Hematopoietic multipotent progenitor cell treated with erythropoietin and hydrocortisone succinate and interleukin-3 and kit ligand, for 15 days (in vitro differentiated cells): Measurements from ENCODE around the gene PTPRM.

ENCODE experiments used
- DNase-seq: peaks from one replicate; pipeline ENCODE4 v3.0.0-alpha.2; 2015; ENCODE audit warnings: low spot score

PTPRM gene

GRCh38 chr18:7626922-7627440 is 59.9 kb downstream of the PTPRM start:
- DNase-seq = no peak

GRCh38 chr18:7629416-7629815 is 62.3 kb downstream of the PTPRM start:
- no peak for DNase-seq

GRCh38 chr18:7630731-7631442 is 63.8 kb downstream of the PTPRM start:
- DNase-seq = no peak

GRCh38 chr18:7632152-7633098 is 65.3 kb downstream of the PTPRM start:
- DNase-seq = no peak

GRCh38 chr18:7633171-7633570 is 66.1 kb downstream of the PTPRM start:
- DNase-seq = no peak

GRCh38 chr18:7635948-7636347 is 68.8 kb downstream of the PTPRM start:
- DNase-seq = no peak

GRCh38 chr18:7637269-7637668 is 70.2 kb downstream of the PTPRM start:
- DNase-seq = no peak

GRCh38 chr18:7638321-7638720 is 71.2 kb downstream of the PTPRM start:
- no peak for DNase-seq

GRCh38 chr18:7641813-7642212 is 74.7 kb downstream of the PTPRM start:
- DNase-seq = no peak

GRCh38 chr18:7642331-7642890 is 75.3 kb downstream of the PTPRM start:
- no peak for DNase-seq

- no peak for DNase-seq
Measured at GRCh38 chr18:7645756-7646155, 78.6 kb downstream of the PTPRM start.

GRCh38 chr18:7646174-7646886 is 79.2 kb downstream of the PTPRM start:
- DNase-seq = no peak

GRCh38 chr18:7647500-7647899 is 80.4 kb downstream of the PTPRM start:
- no peak for DNase-seq

GRCh38 chr18:7657050-7657449 is 89.9 kb downstream of the PTPRM start:
- DNase-seq = no peak

- DNase-seq = no peak
Measured at GRCh38 chr18:7657937-7658336, 90.8 kb downstream of the PTPRM start.

- DNase-seq = no peak
Measured at GRCh38 chr18:7658701-7659100, 91.6 kb downstream of the PTPRM start.

- DNase-seq = no peak
Measured at GRCh38 chr18:7661207-7661606, 94.1 kb downstream of the PTPRM start.

GRCh38 chr18:7662866-7663265 is 95.8 kb downstream of the PTPRM start:
- DNase-seq = no peak

GRCh38 chr18:7663366-7664312 is 96.5 kb downstream of the PTPRM start:
- no peak for DNase-seq

- DNase-seq = no peak
Measured at GRCh38 chr18:7666195-7666776, 99.2 kb downstream of the PTPRM start.
